HG03060 (cell line): Measurements from ENCODE around the gene SPOCD1.
"Not testable (repeated sequence)": the region's sequence is repeated elsewhere in the genome, so short reads cannot be mapped to it uniquely, and the experiment has no call there.

ENCODE experiments used
- ATAC-seq: cut with Tn5 transposase; IDR thresholded peaks from one replicate; pipeline ENCODE4 v1.9.1; 2021; ENCODE audit warnings: low read depth, moderate number of reproducible peaks; ENCODE audit not compliant: unreplicated experiment

The SPOCD1 gene

GRCh38 chr1:31830065-31830464 lies 14.2 kb upstream of the SPOCD1 start:
- ATAC-seq, result no peak

GRCh38 chr1:31828926-31829690 lies 13.3 kb upstream of the SPOCD1 start:
- no peak for ATAC-seq

GRCh38 chr1:31828341-31828740 lies 12.5 kb upstream of the SPOCD1 start:
- ATAC-seq, result no peak

GRCh38 chr1:31823780-31824179 lies 8.0 kb upstream of the SPOCD1 start:
- ATAC-seq, result no peak

GRCh38 chr1:31822766-31823165 lies 6.9 kb upstream of the SPOCD1 start:
- ATAC-seq, result no peak

- not testable (repeated sequence) for ATAC-seq
Observed at GRCh38 chr1:31820196-31820595, 4.4 kb upstream of the SPOCD1 start.

GRCh38 chr1:31818206-31818605 lies 2.4 kb upstream of the SPOCD1 start:
- no peak for ATAC-seq

GRCh38 chr1:31816947-31817346 lies 1.1 kb upstream of the SPOCD1 start:
- not testable (repeated sequence) for ATAC-seq

- not testable (repeated sequence) for ATAC-seq
Observed at GRCh38 chr1:31816501-31816900, 679 bp upstream of the SPOCD1 start.

- ATAC-seq, result no peak
Observed at GRCh38 chr1:31815307-31815645, 546 bp downstream of the SPOCD1 start.

- ATAC-seq, result no peak
Observed at GRCh38 chr1:31814631-31815306, 1.1 kb downstream of the SPOCD1 start.

- ATAC-seq, result no peak
Observed at GRCh38 chr1:31814041-31814511, 1.7 kb downstream of the SPOCD1 start.

GRCh38 chr1:31812158-31812829 lies 3.5 kb downstream of the SPOCD1 start:
- no peak for ATAC-seq

- no peak for ATAC-seq
Observed at GRCh38 chr1:31811605-31812004, 4.2 kb downstream of the SPOCD1 start.

GRCh38 chr1:31809698-31810097 lies 6.1 kb downstream of the SPOCD1 start:
- ATAC-seq, result no peak

- no peak for ATAC-seq
Observed at GRCh38 chr1:31807273-31808048, 8.4 kb downstream of the SPOCD1 start.

- no peak for ATAC-seq
Observed at GRCh38 chr1:31805318-31805717, 10.5 kb downstream of the SPOCD1 start.

GRCh38 chr1:31804098-31804497 lies 11.7 kb downstream of the SPOCD1 start:
- ATAC-seq, result no peak

- no peak for ATAC-seq
Observed at GRCh38 chr1:31803610-31804009, 12.2 kb downstream of the SPOCD1 start.

- ATAC-seq, result no peak
Observed at GRCh38 chr1:31802190-31803150, 13.4 kb downstream of the SPOCD1 start.
